ENCODE data around the gene RAE1.
"Not testable (repeated sequence)": the region's sequence is repeated elsewhere in the genome, so short reads cannot be mapped to it uniquely, and the experiment has no call there.

Gene RAE1

DNA sequence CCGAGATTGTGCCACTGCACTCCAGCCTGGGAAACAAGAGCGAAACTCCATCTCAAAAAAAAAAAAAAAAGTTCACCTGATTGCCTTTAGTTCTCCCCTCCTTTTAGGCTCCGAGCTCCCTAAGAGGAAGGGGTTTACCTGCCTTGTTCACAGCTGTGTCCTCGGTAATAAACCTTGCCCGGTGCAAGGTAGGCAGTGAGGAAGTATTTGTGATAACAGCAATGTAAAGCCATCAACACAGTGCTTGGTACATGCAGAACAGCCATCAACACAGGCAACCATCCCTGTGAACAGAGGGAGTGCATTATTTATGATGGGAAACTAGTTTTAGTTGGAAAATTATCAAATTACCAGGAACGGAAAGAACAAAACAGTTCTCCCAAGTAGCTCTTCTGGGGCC is 23.2 kb upstream of the RAE1 start:
- no peak for DNase-seq

DNA sequence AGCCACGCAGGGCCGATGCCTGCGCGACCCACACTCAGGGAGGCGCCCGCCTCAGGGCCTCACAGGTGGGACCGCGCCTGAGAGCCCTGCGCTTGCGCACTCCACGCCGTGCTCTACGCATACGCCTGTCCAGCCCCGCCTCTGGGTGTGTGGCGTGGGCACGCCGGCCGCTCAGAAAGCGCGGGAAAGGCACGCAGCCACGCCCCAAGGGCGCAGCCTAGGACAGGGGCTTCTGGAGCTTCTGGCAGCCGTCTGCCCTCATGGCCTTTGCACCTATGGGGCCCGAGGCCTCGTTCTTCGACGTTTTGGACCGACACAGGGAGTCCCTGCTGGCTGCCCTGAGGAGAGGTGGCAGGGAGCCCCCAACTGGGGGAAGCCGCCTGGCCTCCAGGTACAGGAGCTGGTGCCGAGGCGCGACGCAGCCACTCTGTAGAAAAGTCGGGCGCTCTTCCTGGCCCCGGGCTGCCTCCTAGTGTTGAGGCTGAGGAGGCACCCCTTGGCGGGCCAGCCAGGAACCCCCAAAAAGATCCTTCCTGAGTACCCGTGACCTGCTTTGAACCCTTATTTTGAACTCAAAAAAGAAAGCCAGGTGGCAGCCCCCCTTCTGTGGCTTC is 21.3 kb upstream of the RAE1 start, which contains the start of gene SPO11:
Gene SPO11 (plus strand): TSS at position 196 of the 614 bp plus-strand sequence. CDS start 65 bp downstream, at position 261.
- no peak for DNase-seq

- no peak for DNase-seq
Observed at GRCh38 chr20:57330998-57331397, 20.1 kb upstream of the RAE1 start.

GRCh38 chr20:57332105-57333089 is 18.7 kb upstream of the RAE1 start:
- no peak for DNase-seq

- no peak for DNase-seq
Observed at GRCh38 chr20:57335392-57335791, 15.7 kb upstream of the RAE1 start.

GRCh38 chr20:57341663-57342062 is 9.4 kb upstream of the RAE1 start:
- no peak for DNase-seq

DNA sequence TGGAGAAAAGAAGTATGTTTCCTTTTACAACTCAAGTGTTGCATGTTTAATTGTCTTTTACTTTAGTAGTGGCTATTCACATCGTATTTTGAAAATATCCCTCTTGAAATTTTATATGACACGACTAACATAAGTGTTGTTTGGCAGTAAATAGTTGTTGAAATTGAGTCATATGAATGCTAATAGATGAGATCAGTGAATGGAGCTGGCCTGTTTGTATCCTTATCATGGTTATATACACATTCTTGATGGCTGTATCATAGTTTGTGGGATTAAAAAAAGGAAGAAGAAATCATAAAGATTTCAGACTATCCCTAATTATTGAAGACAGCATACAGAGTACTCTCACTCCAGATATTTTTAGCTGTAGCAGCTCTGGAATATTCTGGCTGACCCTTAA is 8.2 kb upstream of the RAE1 start:
- no peak for DNase-seq

DNA sequence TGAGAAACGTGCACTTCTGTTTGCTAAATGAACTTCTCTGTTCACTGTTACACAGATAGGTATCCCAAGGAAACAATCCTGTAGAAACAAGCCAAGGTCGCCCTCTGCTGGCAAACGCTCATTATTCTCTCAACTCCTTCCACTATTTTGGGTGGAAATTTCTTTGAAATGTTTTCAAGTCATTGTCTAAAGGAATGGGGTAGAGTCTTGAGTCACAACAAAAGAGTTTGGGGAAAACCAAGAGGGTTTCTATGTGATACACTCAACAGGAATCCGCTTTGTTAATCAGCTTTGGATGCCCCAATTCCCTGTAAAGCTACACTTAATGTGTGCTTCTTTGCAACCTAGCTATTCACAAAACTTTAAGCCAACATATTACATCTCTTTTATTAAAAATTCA is 4.6 kb upstream of the RAE1 start:
- DNase-seq, result peak; percentile 20

- no peak for DNase-seq
Observed at GRCh38 chr20:57347393-57347792, 3.7 kb upstream of the RAE1 start.

DNA sequence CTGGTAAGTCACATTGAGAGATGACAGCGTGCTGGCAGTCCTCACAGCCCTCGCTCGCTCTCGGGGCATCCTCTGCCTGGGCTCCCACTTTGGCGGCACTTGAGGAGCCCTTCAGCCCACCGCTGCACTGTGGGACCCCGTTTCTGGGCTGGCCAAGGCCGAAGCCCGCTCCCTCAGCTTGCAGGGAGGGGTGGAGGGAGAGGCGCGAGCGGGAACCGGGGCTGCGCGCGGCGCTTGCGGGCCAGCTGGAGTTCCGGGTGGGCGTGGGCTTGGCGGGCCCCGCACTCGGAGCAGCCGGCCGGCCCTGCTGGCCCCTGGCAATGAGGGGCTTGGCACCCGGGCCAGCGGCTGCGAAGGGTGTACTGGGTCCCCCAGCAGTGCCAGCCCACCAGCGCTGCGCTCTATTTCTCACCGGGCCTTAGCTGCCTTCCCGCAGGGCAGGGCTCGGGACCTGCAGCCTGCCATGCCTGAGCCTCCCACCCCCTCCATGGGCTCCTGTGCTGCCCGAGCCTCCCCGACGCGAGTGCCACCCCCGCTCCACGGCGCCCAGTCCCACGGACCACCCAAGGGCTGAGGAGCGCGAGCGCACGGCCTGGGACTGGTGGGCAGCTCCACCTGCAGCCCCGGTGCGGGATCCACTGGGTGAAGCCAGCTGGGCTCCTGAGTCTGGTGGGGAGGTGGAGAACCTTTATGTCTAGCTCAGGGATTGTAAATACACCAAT is 2.7 kb upstream of the RAE1 start:
- DNase-seq, result not testable (repeated sequence)

GRCh38 chr20:57348922-57349574 is 2.0 kb upstream of the RAE1 start:
- not testable (repeated sequence) for DNase-seq

GRCh38 chr20:57350081-57350710 is 859 bp upstream of the RAE1 start:
- DNase-seq, result no peak

DNA sequence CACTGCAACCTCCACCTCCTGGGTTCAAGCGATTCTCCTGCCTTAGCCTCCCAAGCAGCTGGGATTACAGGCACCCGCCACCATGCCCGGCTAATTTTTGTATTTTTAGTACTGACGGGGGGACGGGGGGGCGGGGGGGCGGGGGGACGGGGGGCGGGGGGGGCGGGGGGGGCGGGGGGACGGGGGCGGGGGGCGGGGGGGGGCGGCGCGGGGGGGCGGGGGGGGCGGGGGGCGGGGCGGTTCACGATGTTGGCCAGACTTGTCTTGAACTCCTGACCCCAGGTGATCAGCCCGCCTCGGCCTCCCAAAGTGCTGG is 371 bp upstream of the RAE1 start:
- DNase-seq, result not testable (repeated sequence)

DNA sequence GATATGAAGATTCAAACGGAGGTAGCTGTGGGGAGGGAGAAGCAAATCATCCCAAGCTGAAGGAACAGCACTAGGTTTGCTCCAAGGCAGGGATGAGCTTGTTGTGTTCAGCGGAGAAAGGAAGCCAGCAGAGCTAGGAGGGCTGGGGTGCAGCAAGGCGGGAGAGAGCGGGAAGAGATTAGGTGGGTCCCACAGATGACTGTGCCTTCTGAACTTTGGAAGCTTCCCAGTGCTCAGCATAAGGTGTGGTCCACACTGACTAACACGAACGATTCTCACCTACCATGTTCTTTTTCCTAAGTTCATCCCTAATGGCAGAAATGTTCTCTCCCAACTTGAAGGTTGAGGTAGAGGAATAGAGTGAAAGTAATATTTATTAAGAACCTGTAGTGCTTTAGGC is 1.2 kb downstream of the RAE1 start:
- DNase-seq, result no peak

- DNase-seq, result no peak
Observed at GRCh38 chr20:57353351-57353750, 2.3 kb downstream of the RAE1 start.

DNA sequence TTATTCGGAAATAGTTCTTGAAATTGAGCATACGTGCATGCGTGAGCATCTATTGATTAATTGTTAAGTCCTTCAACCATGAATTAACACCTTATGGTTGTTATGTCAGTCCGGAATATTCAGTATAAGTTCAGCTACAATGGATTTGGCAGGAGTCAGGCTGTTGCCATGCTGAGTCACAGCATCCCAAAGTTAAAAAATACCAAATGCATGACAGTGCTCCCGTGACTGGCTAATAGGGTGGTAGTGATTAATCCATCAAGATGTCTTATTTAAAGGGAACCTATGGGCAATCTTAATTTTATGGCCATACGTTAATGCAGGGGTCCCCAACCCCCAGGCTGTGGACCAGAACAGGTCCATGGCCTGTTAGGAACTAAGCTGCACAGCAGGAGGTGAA is 10.5 kb downstream of the RAE1 start:
- DNase-seq, result no peak

- DNase-seq, result no peak
Observed at GRCh38 chr20:57364451-57364850, 13.4 kb downstream of the RAE1 start.

- DNase-seq, result no peak
Observed at GRCh38 chr20:57369596-57369995, 18.5 kb downstream of the RAE1 start.

DNA sequence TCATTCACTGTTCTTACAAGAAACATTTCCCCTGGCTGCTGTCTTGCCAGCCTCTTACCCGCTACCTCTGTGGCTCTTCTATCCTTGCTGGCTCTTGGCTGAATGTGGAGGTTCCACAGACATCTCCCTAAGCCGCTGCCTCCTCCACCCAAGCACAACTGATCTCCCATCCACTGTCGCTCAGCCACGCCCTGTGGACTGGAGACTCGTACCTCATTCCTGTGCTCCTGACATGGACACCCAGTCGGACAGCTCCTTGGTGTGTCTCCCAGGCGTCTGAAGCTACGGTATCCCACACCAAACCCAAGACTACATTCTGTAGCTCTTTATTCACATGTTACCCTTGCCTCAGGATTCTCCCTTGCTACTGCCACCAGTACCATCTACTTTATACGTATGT is 19.3 kb downstream of the RAE1 start:
- DNase-seq, result no peak

- DNase-seq, result no peak
Observed at GRCh38 chr20:57371363-57371762, 20.3 kb downstream of the RAE1 start.

DNA sequence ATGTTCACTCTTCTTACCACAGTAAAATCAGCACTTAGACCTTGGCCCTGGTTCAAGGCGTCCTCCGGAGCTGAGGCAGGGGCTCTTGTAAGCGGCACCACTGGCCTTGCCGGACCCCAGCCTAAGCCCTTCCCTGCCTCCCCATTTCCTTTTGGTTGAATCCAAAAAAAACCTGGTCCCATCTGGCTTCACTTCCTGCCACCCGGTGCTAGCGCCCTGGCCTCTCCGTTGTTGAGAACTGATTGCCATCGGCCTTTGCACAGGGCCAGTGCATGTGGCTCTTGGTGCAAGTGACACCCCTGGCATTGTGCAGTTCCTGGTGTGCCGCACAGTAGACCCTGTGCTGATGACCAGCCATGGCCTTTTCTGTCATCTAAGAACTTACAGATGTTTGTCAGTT is 21.1 kb downstream of the RAE1 start:
- DNase-seq, result no peak

DNA sequence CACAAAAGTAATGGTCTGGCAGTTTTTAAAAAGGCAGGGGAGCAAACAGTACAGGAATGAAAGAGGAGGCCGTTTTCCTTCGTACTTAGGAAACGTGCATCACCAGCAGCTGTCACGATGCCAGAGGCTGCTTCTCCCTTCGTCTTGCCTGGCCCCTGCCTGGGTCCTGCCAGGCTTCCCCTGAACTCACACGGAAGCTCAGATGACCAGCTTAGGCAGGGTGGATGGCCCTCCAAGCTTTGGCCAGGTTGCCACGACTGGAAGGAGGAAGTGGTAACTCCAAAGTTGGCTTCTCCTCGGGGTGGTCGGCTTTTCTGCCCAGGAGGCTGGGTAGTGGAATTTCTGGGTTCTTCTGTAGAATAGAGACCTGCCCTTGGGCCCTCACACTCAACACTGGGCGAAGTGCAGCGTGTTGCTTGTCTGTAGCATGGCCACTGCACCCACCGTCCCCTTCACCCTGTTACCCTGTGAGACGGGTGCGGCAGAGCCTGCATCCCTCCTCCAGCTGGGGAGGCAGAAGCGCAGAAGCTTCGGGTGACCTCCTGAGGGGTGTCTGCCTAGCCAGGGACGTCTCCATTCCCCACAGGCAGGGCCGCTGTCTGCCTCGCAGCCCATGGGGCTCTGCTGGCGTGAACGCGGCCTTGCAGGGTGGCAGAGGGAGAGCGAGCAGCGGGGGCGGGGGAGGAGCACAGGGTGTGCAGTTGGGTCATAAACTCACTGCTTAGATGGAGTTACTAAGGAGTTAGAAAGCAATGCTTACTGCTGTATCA is 21.7 kb downstream of the RAE1 start:
- DNase-seq, result no peak
